ENCODE data around the gene CRLF1.
"Not testable (repeated sequence)": the region's sequence is repeated elsewhere in the genome, so short reads cannot be mapped to it uniquely, and the experiment has no call there.

Gene CRLF1

DNA sequence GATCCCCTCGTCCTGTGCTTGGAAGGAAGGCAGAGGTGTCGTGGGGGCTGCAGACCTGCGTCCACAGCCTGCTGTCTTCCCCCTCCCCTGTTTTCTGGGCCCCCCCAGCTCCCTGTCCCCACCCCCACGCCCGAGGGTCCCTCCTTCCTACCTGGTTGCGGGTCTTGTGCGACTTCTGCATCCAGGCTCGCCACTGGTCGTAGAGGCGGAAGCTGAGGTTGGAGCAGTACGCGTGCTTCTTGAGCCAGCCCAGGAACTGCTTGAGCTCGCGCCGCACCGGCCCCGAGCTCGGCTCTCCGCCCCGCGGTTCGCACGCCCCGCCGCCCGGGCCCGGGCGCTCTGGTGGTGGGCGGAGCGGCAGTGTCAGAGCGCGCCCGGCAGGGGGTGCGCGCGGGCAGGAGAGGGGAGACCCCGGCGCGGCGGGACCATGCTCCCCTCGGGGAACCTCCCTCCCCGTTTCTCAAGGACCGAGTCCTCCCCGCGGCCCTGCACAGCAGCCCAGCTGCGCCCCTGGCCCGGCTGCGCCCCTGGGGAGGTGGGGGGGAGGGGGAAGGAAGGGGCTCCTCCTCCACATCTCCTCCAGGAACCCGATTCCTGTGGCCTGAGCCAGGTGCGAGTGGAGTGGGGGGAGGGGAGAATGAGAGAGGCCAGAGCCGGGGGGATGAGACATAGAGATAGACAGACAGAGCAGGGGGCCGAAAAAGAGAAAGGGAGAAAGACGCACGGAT lies 12.3 kb downstream of the CRLF1 start:
- peak overlapping the region; percentile 83 for H3K4me3 Mint-ChIP-seq

GRCh38 chr19:18593367-18594095 lies 13.1 kb downstream of the CRLF1 start:
- peaks cover 19% of the 10 kb centered on the region for H3K4me1 Mint-ChIP-seq (ENCODE audit: low read depth)
- H3K4me3 Mint-ChIP-seq: peak overlapping the region; percentile 75
- peaks cover 3% of the 10 kb centered on the region for H3K36me3 Mint-ChIP-seq
- H3K27ac Mint-ChIP-seq: no peak overlapping the region
- H3K27me3 Mint-ChIP-seq: no peaks in the 10 kb centered on the region
- H3K9me3 Mint-ChIP-seq (ENCODE audit: low read depth): no peaks in the 10 kb centered on the region

More for the DNA sequence above, 12.3 kb downstream of the CRLF1 start:
- H3K4me1 Mint-ChIP-seq (ENCODE audit: low read depth): peaks cover 19% of the 10 kb centered on the region
- H3K9me3 Mint-ChIP-seq (ENCODE audit: low read depth): no peaks in the 10 kb centered on the region
- no peaks in the 10 kb centered on the region for H3K27me3 Mint-ChIP-seq
- peaks cover 3% of the 10 kb centered on the region for H3K36me3 Mint-ChIP-seq
- peak overlapping the region; percentile 68 for H3K27ac Mint-ChIP-seq

GRCh38 chr19:18592732-18593131 lies 13.9 kb downstream of the CRLF1 start:
- H3K27me3 Mint-ChIP-seq; H3K36me3 Mint-ChIP-seq; H3K27ac Mint-ChIP-seq; H3K4me3 Mint-ChIP-seq; H3K9me3 Mint-ChIP-seq (ENCODE audit: low read depth): not testable (repeated sequence)
- H3K4me1 Mint-ChIP-seq (ENCODE audit: low read depth): peaks cover 25% of the 10 kb centered on the region

DNA sequence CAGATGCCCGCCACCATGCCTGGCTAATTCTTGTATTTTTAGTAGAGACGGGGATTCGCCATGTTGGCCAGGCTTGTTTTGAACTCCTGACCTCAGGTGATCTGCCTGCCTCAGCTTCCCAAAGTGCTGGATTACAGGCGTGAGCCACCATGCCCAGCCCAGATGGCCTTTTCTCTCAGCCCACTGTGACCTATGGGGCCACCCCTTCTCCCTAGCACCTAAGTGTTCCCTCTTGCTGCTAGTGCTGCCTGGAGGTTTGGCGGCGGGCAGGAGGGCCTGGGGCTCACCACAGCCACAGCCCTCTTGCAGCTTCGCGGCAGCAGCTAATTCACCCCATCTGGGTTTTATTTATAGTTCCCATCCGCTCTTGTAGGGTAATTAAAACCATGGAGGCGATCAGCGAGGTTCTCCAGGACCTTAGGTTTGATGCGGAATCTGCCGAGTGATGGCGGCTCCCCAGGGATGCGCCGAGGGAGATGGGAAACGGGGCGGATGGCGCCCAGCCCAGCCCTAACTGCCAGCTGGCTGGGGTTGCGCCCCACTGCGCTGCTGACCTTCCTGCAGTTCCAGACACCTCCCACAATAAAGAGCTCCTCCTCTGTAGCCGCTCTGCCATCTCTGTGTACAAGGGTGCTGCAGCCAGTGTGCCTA lies 14.7 kb downstream of the CRLF1 start:
- Mint-ChIP-seq H3K27ac (no peak overlapping the region), H3K27me3 (no peaks in the 10 kb centered on the region), H3K36me3 (peaks cover 3% of the 10 kb centered on the region), H3K4me1 (ENCODE audit: low read depth) (peaks cover 27% of the 10 kb centered on the region), H3K9me3 (ENCODE audit: low read depth) (no peaks in the 10 kb centered on the region), H3K4me3 (peak overlapping the region; percentile 40)

DNA sequence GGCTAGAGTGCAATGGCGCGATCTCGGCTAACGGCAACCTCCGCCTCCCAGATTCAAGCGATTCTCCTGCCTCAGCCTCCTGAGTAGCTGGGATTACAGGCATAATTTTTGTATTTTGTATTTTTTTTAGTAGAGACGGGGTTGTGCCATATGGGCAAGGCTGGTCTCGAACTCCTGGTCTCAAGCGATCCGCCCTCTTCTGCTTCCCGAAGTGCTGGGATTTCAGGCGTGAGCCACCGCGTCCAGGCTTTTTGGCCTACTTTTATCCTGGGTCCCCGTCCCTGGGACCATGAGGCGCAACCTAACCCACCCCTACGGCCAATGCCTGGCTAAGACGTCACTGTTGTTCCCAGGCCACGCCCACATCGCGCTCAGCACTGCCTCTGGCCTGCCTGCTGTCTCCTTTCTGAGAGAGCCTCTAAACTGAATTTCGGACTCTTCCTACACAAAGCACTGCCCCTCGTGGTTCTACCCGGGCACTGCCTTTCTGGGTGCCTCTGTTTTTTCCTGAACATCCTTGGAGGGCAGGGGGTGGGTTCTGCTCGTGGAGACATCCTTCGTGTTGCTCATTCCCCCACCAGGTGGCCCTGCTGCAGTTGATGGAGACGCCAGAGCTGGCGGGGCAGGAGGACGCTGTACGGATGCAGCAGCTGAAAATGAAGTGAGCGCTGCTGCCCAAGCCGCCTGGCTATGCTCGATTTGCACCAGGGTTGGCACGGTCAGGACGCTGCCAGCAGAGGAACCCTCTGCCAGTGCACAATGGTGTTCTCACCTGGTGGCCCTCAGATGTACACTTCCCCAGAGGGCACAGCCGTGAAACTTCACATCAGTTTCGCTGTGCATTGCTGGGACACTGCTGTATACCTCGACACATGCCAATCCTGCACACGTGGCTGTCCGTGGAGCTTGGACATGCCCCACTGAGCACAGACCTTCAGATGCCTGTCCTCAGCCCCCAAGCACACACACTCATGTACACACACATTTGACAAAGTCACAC lies 16.0 kb downstream of the CRLF1 start:
- Mint-ChIP-seq H3K9me3 (ENCODE audit: low read depth) (no peaks in the 10 kb centered on the region), H3K27me3 (no peaks in the 10 kb centered on the region), H3K36me3 (peaks cover 3% of the 10 kb centered on the region), H3K4me3 (peak overlapping the region; percentile 83), H3K27ac (no peak overlapping the region), H3K4me1 (ENCODE audit: low read depth) (peaks cover 33% of the 10 kb centered on the region)

GRCh38 chr19:18589380-18590272 lies 17.0 kb downstream of the CRLF1 start:
- peak overlapping the region; percentile 83 for H3K4me3 Mint-ChIP-seq
- H3K9me3 Mint-ChIP-seq (ENCODE audit: low read depth): no peaks in the 10 kb centered on the region
- H3K36me3 Mint-ChIP-seq: peaks cover 3% of the 10 kb centered on the region
- peaks cover 31% of the 10 kb centered on the region for H3K4me1 Mint-ChIP-seq (ENCODE audit: low read depth)
- H3K27me3 Mint-ChIP-seq: no peaks in the 10 kb centered on the region
- peak overlapping the region; percentile 96 for H3K27ac Mint-ChIP-seq

- Mint-ChIP-seq H3K4me1 (ENCODE audit: low read depth) (peaks cover 30% of the 10 kb centered on the region), H3K27me3 (no peaks in the 10 kb centered on the region), H3K27ac (peak within 1 kb of the TSS; percentile 96), H3K36me3 (peaks cover 3% of the 10 kb centered on the region), H3K9me3 (ENCODE audit: low read depth) (no peaks in the 10 kb centered on the region), H3K4me3 (peak within 1 kb of the TSS; percentile 83)
These were observed 17.8 kb downstream of the CRLF1 start, which contains the start of gene REX1BD for GRCh38 chr19:18588611-18589379. TSS of gene REX1BD (plus strand) at chr19:18588798. CDS start at chr19:18588802, 4 bp downstream.

DNA sequence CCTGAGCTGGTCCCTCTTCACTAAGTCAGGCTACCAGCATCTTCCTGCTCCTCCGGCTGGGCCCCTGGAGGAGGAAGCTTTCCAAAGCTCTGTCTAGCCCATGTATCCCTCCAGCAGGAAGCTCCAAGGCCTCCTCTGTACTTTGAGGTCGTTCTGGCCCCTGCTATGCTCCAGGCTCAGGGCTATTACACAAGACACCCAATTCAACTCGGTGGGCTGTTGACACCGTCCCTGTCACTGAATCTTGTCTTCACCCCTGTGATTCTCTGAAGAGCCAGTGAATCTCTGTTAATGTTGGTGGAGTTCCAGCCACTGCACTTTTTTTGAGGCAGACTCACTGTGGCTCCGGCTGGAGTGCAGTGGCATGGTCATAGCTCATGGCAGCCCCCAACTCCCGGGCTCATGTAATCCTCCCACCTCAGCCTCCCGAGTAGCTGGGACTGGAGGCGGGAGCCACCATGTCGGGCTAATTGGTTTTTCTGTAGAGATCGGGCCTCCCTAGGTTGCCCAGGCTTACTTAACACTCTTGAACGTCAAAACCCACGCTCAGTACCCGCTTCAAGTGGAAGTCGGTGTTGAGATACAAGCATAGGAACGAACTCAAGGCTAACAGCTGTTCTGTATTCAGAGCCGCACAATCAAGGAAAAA lies 18.5 kb downstream of the CRLF1 start:
- Mint-ChIP-seq H3K27me3 (no peaks in the 10 kb centered on the region), H3K4me3 (peak overlapping the region; percentile 83), H3K9me3 (ENCODE audit: low read depth) (no peaks in the 10 kb centered on the region), H3K27ac (peak overlapping the region; percentile 95), H3K4me1 (ENCODE audit: low read depth) (peaks cover 27% of the 10 kb centered on the region), H3K36me3 (peaks cover 3% of the 10 kb centered on the region)

DNA sequence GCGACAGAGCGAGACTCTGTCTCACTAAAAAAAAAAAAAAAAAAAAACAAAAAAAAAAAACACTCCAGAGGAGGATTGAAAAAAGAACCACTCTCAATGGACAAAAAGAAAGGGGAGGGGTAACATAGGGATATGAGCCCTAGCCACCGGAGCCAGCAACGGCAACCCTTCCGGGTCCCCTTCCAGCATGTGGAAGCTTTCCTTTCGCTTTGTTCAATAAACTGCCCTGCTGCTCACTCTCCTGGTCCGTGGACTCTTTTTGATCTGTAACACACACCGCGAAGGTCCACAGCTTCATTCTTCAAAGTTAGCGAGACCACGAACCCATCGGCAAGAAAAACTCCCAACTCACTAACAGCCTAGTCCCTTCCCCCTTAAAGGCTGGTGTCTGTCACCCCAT lies 19.0 kb downstream of the CRLF1 start:
- Mint-ChIP-seq H3K4me3 (peak overlapping the region; percentile 83), H3K27ac (peak overlapping the region; percentile 95)

DNA sequence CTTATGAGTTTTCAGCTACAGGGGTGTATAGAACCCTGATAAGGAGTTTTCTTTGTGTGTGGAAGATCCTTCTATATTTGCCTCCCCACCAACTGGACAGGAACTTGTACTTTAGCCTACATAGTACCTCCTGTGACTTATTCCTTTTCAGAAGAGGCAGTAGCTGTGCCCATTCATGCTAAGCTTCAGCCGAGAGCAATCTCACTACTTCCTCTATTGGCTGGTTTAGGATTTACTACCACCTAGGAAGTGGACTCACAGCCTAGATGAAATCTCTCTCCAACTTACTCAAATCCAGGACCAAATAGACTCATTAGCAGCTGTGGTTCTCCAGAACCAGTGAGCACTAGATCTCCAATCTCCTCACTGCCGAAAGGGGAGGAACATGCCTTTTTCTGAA lies 20.3 kb downstream of the CRLF1 start:
- no peaks in the 10 kb centered on the region for H3K27me3 Mint-ChIP-seq
- H3K36me3 Mint-ChIP-seq: peaks cover 3% of the 10 kb centered on the region
- H3K27ac Mint-ChIP-seq: peak overlapping the region; percentile 58
- no peaks in the 10 kb centered on the region for H3K9me3 Mint-ChIP-seq (ENCODE audit: low read depth)
- peaks cover 27% of the 10 kb centered on the region for H3K4me1 Mint-ChIP-seq (ENCODE audit: low read depth)
- no peak overlapping the region for H3K4me3 Mint-ChIP-seq

More for the DNA sequence above, 19.0 kb downstream of the CRLF1 start:
- Mint-ChIP-seq H3K9me3 (ENCODE audit: low read depth) (no peaks in the 10 kb centered on the region), H3K36me3 (peaks cover 3% of the 10 kb centered on the region), H3K27me3 (no peaks in the 10 kb centered on the region), H3K4me1 (ENCODE audit: low read depth) (peaks cover 27% of the 10 kb centered on the region)

DNA sequence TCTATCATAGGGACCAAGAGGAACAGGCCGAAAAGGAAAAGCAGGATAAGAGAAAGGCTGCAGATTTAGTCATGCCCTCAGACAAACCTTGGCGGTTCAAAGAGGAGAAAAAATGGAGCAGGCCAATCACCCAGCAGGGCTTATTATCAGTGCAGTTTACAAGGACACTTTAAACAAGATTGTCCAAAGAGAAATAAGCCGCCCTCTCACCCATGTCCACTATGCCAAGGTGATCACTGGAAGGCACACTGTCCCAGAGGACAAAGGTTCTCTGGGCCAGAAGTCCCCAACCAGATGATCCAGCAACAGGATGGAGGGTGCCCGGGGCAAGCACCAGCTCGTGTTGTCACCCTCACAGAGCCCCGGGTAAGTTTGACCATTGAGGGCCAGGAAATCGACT lies 26.3 kb downstream of the CRLF1 start:
- Mint-ChIP-seq H3K27ac (no peak overlapping the region), H3K4me1 (ENCODE audit: low read depth) (peaks cover 3% of the 10 kb centered on the region), H3K27me3 (no peaks in the 10 kb centered on the region), H3K4me3 (no peak overlapping the region), H3K36me3 (no peaks in the 10 kb centered on the region), H3K9me3 (ENCODE audit: low read depth) (no peaks in the 10 kb centered on the region)

DNA sequence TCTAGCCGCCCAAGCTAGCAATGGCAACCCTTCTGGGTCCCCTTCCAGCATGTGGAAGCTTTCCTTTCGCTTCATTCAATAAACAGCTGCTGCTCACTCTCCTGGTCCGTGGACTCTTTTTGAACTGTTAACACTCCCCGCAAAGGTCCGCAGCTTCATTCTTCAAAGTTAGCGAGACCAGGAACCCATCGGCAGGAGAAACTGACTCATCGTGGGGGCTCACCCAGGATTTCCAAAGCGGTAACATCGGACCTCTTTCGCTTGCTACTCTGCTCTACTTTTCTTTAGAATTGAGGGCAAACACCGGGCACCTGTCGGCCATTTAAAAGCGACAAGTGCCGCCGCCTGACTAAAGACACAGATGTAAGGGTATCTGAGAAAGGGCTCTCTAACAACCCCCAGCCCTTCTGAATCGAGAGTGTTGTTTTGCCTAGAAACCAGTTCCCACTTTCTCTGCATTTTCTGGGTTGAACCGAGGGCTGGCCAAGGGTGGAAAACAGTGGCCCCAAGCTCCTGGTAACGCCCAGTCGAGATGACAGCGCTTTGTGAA lies 29.2 kb downstream of the CRLF1 start:
- H3K27ac Mint-ChIP-seq: no peak overlapping the region
- H3K4me1 Mint-ChIP-seq (ENCODE audit: low read depth): peaks cover 18% of the 10 kb centered on the region
- H3K9me3 Mint-ChIP-seq (ENCODE audit: low read depth): no peaks in the 10 kb centered on the region
- no peak overlapping the region for H3K4me3 Mint-ChIP-seq
- peaks cover 5% of the 10 kb centered on the region for H3K36me3 Mint-ChIP-seq
- no peaks in the 10 kb centered on the region for H3K27me3 Mint-ChIP-seq

All from activated naive CD8-positive, alpha-beta T cell (primary cell).